GM19099 (cell line): Measurements from ENCODE around the gene NCAM2.

Experiments used
- POLR2A ChIP-seq: IDR thresholded peaks from 3 replicates; pipeline ENCODE4 v1.6.1; 2011; ENCODE audit warnings: low read depth; ENCODE audit not compliant: insufficient read length; ENCODE audit errors: extremely low read depth

The NCAM2 gene

DNA sequence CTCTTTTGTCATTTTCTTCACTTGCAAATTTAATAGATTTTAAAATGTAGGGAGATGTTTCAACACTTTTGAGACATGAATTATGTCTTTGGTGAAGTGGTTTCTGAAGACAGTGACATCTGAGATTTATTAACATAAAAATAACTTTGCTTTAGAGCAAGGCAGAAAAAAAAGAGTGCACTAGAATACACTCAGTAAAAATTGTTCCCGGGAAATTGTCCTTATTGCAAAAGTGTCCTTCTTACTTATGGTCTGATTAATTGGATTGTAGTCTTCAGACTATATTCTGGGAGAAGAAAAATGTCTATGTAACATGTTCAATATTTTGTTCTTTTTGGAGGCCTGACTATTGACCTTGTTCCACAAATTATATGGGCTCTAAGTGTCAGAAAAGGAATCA, 468.5 kb downstream of the NCAM2 start:
- no peak for TF ChIP-seq POLR2A

DNA sequence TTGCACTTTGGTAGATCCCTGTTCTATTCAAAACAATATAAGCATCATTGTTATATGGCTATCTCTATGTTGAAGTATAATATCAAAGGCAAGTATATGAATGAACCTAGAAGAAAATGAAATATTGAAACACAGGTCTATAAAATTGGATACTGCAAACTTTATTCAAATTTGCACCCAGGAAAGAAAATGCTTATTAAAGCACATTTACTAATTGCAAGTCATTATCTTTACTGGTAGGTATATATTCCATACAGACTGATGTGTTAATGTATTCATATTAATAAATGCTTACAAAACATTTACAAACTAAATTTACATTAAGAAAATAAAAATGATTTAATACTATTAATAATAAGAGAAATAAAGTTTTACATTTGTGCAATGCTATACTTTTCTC, 469.8 kb downstream of the NCAM2 start:
- TF ChIP-seq POLR2A, result no peak

DNA sequence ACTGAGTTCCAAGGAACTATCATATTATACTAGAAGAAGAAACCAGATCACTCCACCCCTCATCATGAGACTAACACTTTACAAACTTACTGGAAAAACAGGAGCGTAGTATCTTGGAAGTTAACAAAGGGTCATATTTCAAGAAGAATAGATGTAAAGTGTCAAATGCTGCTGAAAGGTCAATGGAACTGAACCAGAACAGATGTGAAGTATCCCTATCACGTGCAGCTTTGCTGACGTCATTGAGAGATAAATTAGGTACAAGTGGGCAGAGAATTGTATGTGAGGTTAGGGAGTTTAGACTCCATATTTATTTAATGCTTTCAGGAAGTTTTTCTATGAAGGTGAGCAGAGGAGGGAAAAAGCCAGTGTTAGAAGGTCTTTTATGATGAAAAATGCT, 483.0 kb downstream of the NCAM2 start:
- no peak for TF ChIP-seq POLR2A

DNA sequence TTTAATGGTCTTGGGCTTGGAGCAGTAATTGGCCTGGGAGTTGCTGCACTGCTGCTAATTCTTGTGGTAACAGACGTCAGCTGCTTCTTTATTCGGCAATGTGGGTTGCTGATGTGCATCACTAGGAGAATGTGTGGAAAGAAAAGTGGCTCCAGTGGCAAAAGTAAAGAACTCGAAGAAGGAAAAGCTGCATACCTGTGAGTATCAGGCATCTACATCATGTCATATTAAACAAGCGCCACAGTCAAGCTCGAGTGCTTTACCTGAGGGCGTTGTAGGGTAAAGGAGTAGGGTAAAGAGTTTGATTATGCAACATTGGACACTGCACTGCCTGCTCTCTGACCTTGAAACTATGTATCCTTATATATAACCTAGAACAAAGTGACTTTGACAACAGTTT, 510.6 kb downstream of the NCAM2 start:
- TF ChIP-seq POLR2A, result no peak

DNA sequence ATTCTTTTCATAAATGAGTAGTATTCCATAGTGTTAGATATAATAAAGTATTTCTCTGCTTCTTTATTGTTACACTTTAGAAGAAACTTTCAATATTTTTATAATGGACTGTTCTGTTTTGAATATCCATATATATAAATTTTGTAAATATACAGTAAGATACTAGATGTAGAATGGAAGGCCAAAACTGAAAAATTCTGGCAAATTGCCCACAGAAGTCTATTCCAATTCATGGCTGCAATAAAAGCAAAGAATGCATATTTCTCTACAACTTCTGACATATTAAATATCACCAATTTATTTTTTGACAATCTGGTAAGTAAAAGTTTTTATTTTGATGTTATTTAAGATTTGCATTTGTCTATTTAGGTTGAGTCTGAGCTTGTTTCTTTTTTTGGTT, 532.5 kb downstream of the NCAM2 start:
- TF ChIP-seq POLR2A, result no peak

DNA sequence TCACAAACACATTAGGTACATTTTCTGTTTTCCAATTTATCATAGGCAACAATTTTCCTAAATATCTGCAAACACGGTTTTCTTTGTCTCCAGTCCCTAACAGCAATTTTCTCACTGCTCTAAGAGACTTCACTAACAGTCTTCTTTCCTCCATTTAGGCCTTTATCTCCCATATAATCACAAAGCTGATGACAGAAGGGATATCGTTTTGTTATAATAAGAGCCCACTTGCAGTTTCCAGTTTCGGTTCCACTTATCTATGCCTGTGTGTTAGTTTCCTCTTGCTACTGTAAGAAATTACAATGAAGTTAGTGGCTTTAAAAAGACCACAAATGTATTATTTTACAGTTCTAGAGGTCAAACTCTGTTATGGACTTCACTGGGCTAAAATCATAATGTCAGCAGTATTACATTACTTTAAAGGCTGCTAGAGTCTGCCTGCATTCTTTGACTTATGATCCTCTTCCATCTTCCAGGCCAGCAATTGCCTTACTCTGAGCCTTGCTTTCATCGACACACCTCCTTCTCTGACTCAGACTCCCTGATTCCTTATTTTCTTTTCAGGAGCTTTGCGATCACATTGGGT, 549.3 kb downstream of the NCAM2 start:
- no peak for TF ChIP-seq POLR2A

DNA sequence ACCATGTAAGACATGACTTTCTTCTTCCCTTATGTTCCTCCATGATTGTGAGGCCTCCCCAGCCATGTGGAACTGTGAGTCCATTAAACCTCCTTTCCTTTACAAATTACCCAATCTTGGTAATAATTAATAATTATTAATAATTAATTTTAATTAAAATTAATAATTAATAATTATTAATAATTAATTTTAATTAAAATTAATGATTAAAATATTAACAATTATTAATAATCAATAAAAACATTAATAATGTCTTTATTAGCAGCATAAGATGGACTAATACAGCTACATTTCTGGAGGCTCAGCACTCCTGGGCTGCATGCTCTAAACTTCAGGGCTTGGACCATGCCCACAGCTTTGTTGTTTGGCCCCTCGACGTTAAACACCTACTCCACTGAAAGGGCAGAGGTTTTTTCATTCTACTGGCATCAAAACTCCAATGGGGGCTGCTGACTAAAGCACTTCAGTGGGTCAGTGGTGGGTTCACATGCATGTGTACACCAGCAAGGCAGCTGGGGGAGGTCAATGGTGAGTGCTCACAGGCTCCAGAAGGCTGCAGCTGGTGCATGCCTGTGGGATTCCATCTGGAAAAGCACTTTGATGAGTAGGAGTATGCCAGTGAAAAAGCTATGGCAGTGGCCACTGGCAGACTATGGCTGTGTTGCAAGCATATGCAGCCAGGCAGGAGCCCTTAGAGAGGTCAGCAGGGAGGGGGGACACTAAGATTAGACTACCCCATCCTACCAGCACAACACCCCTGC, 561.3 kb downstream of the NCAM2 start:
- TF ChIP-seq POLR2A, result no peak
